Endodermal cell (in vitro differentiated cells): ENCODE data around the gene CEP112. TPM values are rescaled to one million over a fixed set of nuclear protein-coding genes. Genes with fewer than 3 reads are reported as not detected.

Experiments
- DNase-seq: peaks from one replicate; pipeline ENCODE4 v3.0.0-alpha.2; 2017
- H3K27ac ChIP-seq: 2 replicates; pipeline ENCODE4 v1.5.1; 2013; ENCODE audit warnings: mild to moderate bottlenecking, low read depth, low read length, moderate library complexity
- H3K27me3 ChIP-seq: 2 replicates; pipeline ENCODE4 v1.6.1; 2013; ENCODE audit warnings: mild to moderate bottlenecking, low read length, moderate library complexity; ENCODE audit not compliant: insufficient read depth, control insufficient read depth, poor library complexity, severe bottlenecking
- H3K36me3 ChIP-seq: 2 replicates; pipeline ENCODE4 v1.7.0; 2013; ENCODE audit warnings: mild to moderate bottlenecking, low read length, moderate library complexity; ENCODE audit not compliant: control insufficient read depth, insufficient read depth
- H3K4me1 ChIP-seq: one replicate; pipeline ENCODE4 v1.7.0; 2013; ENCODE audit warnings: low read length; ENCODE audit not compliant: control insufficient read depth, insufficient read depth
- H3K4me3 ChIP-seq: 2 replicates; pipeline ENCODE4 v1.5.1; 2013; ENCODE audit warnings: mild to moderate bottlenecking, low read length, moderate library complexity
- H3K9ac ChIP-seq: 2 replicates; pipeline ENCODE4 v1.6.1; 2013; ENCODE audit warnings: mild to moderate bottlenecking, low read length, moderate library complexity; ENCODE audit not compliant: poor library complexity, severe bottlenecking; ENCODE audit errors: extremely low read depth
- H3K9me3 ChIP-seq: 2 replicates; pipeline ENCODE4 v1.6.1; 2013; ENCODE audit warnings: mild to moderate bottlenecking, low read length, moderate library complexity; ENCODE audit not compliant: control insufficient read depth
- H3K27ac Mint-ChIP-seq: 2 replicates; pipeline ENCODE4 v1.8.0; 2020; ENCODE audit warnings: mixed read lengths
- H3K27me3 Mint-ChIP-seq: 2 replicates; pipeline ENCODE4 v1.8.0; 2021; ENCODE audit warnings: mild to moderate bottlenecking, mixed read lengths; ENCODE audit not compliant: insufficient read depth
- H3K36me3 Mint-ChIP-seq: 2 replicates; pipeline ENCODE4 v1.8.0; 2020; ENCODE audit warnings: low read depth, mixed read lengths
- H3K4me1 Mint-ChIP-seq: 2 replicates; pipeline ENCODE4 v1.8.0; 2020; ENCODE audit warnings: mixed read lengths
- H3K4me3 Mint-ChIP-seq: 2 replicates; pipeline ENCODE4 v1.8.0; 2020; ENCODE audit warnings: mild to moderate bottlenecking, moderate library complexity, mixed read lengths
- H3K9me3 Mint-ChIP-seq: 2 replicates; pipeline ENCODE4 v1.8.0; 2020; ENCODE audit warnings: mild to moderate bottlenecking, mixed read lengths
- WGBS, 2 experiments: methylation state at CpG; one replicate each; pipeline versions ENCODE4 v1.1.5 to v1.1.7; 2013; ENCODE audit warnings: missing lambda C conversion rate in 2 of 2, mixed read lengths in 1 of 2; ENCODE audit not compliant: insufficient coverage in 1 of 2, insufficient read length in 1 of 2; 5-methylcytosine and 5-hydroxymethylcytosine counted together
- total RNA-seq, 2 donors: library from RNA; stranded (reverse); fragmentation: NEBNext Ultra II Directional in 1 of 2; extraction: Animal tissue kit (Norgen Biotek cat#: 25700) in 1 of 2; gene quantifications; 2 replicates in 1 of 2; 3 replicates in 1 of 2; pipeline ENCODE4 v1.2.1, GENCODE V29; 2021
- TF ChIP-seq, protein P1 (sequence below): fragments of 200-600 bp; sonication (generic); conservative IDR thresholded peaks from 2 replicates; pipeline ENCODE4 v1.5.0; 2021; ENCODE audit warnings: antibody characterized with exemption, mild to moderate bottlenecking

The CEP112 gene
- total RNA-seq, 2 donors from 2014 or later: 15.2 to 21.4 TPM

DNA sequence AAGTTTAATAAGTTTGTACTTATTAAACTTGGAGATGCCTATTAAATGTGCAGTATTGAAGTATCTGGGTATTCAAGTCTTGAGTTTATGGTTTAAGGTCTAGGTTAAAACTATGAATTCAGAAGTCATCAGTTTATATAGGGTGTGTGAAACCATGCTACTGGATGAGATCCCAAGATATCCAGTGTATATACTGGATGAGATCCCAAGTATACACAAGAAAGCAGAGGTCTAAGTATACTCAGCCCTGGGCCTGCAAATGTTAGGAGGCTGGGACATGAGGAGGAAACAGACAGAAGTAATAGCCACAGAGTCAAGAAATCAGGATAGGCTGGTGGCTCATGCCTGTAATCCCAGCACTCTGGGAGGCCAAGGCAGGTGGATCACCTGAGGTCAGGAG, 436.1 kb downstream of the CEP112 start:
- no peaks in the 10 kb centered on the region for H3K36me3 Mint-ChIP-seq
- Histone ChIP-seq H3K36me3 (no peaks in the 10 kb centered on the region), H3K4me3 (no peak overlapping the region), H3K4me1 (no peaks in the 10 kb centered on the region), H3K27ac (no peak overlapping the region), H3K9ac (no peak overlapping the region), H3K9me3 (no peaks in the 10 kb centered on the region), H3K27me3 (no peaks in the 10 kb centered on the region)
- no peaks in the 10 kb centered on the region for H3K4me1 Mint-ChIP-seq
- TF ChIP-seq, protein P1, sequence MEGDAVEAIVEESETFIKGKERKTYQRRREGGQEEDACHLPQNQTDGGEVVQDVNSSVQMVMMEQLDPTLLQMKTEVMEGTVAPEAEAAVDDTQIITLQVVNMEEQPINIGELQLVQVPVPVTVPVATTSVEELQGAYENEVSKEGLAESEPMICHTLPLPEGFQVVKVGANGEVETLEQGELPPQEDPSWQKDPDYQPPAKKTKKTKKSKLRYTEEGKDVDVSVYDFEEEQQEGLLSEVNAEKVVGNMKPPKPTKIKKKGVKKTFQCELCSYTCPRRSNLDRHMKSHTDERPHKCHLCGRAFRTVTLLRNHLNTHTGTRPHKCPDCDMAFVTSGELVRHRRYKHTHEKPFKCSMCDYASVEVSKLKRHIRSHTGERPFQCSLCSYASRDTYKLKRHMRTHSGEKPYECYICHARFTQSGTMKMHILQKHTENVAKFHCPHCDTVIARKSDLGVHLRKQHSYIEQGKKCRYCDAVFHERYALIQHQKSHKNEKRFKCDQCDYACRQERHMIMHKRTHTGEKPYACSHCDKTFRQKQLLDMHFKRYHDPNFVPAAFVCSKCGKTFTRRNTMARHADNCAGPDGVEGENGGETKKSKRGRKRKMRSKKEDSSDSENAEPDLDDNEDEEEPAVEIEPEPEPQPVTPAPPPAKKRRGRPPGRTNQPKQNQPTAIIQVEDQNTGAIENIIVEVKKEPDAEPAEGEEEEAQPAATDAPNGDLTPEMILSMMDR: no peak
- H3K27ac Mint-ChIP-seq: no peak overlapping the region
- H3K27me3 Mint-ChIP-seq: no peaks in the 10 kb centered on the region
- no peaks in the 10 kb centered on the region for H3K9me3 Mint-ChIP-seq
- DNase-seq: no peak
- no peak overlapping the region for H3K4me3 Mint-ChIP-seq

DNA sequence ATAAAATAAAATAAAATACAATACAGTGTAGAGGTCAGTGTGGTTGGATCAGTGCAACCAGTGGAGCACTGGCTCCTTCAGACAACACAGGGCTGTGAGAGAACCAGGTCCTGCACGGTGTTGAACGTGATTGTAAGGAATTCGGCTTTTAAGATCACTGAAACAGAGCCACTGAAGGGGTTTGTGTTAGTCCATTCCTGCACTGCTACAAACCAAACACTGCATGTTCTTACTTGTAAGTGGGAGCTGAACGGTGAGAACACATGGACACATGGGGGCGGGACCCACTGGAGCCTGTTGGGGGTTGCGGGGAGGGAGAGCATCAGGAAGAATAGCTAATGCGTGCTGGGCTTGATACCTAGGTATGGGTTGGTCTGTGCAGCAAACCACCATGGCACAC, 437.3 kb downstream of the CEP112 start:
- Histone ChIP-seq H3K36me3 (no peaks in the 10 kb centered on the region), H3K27me3 (no peaks in the 10 kb centered on the region), H3K9me3 (no peaks in the 10 kb centered on the region), H3K4me3 (no peak overlapping the region), H3K27ac (no peak overlapping the region), H3K9ac (no peak overlapping the region), H3K4me1 (no peaks in the 10 kb centered on the region)
- no peak overlapping the region for H3K27ac Mint-ChIP-seq
- no peaks in the 10 kb centered on the region for H3K9me3 Mint-ChIP-seq
- 90 to 92% methylated on average over 6 to 7 of the region's 7 CpGs for WGBS, 2 experiments
- no peaks in the 10 kb centered on the region for H3K27me3 Mint-ChIP-seq
- no peak for DNase-seq
- no peaks in the 10 kb centered on the region for H3K4me1 Mint-ChIP-seq
- H3K36me3 Mint-ChIP-seq: no peaks in the 10 kb centered on the region
- no peak overlapping the region for H3K4me3 Mint-ChIP-seq
- TF ChIP-seq, protein P1: no peak

DNA sequence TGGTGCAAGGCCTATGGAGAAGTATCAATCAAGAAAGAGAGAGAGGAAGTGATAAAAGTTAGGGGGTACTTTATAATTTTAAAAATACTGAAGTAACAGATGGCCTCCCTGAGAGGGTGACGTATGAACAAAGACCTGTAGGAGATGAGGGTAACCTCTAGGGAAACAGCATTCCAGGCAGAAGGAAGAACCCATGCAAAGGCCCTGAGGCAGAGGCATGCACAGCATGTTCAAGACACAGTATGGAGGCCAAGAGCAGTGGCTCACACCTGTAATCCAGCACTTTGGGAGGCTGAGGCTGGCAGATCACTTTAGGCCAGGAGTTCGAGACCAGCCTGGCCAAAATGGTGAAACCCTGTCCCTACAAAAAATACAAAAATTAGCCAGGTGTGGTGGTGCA, 437.9 kb downstream of the CEP112 start:
- no peak for DNase-seq
- Mint-ChIP-seq H3K4me3 (no peak overlapping the region), H3K27ac (no peak overlapping the region), H3K4me1 (no peaks in the 10 kb centered on the region), H3K36me3 (no peaks in the 10 kb centered on the region), H3K27me3 (no peaks in the 10 kb centered on the region), H3K9me3 (no peaks in the 10 kb centered on the region)
- Histone ChIP-seq H3K27ac (no peak overlapping the region), H3K9me3 (no peaks in the 10 kb centered on the region), H3K36me3 (no peaks in the 10 kb centered on the region), H3K4me3 (no peak overlapping the region), H3K27me3 (no peaks in the 10 kb centered on the region), H3K4me1 (no peaks in the 10 kb centered on the region), H3K9ac (no peak overlapping the region)
- 89 to 92% methylated on average over 2 of the region's 2 CpGs for WGBS, 2 experiments
- TF ChIP-seq, protein P1: no peak
